ENCODE measurements around the gene TMEM222. TPM values are rescaled to one million over a fixed set of nuclear protein-coding genes. Genes with fewer than 3 reads are reported as not detected.
"Not testable (repeated sequence)": the region's sequence is repeated elsewhere in the genome, so short reads cannot be mapped to it uniquely, and the experiment has no call there.

TMEM222 gene
- polyA plus RNA-seq (2012; ENCODE audit: insufficient read depth, insufficient read length, low read depth) = 71.8 TPM

GRCh38 chr1:27321813-27322568 is at the start of gene TMEM222:
TSS of gene TMEM222 (plus strand) at chr1:27322163. CDS start at chr1:27322198, 35 bp downstream.
- no peaks in the 10 kb centered on the region for H3K27me3 ChIP-seq
- H3K4me1 ChIP-seq = no peaks in the 10 kb centered on the region
- TF ChIP-seq CTCF (IDR thresholded peaks at IDR 0.05; ENCODE audit: low read depth, low read length) = no peak
- 0 out of 2 replicates have a peak, but pooled peaks cover 3% of the 10 kb centered on the region for H3K36me3 ChIP-seq
- H3K9me3 ChIP-seq = no peaks in the 10 kb centered on the region
- DNase-seq = peak; percentile 93
- peak within 1 kb of the TSS; percentile 96 for H3K4me3 ChIP-seq (ENCODE audit: low read depth, low read length)

GRCh38 chr1:27274204-27274603 is 47.8 kb upstream of the TMEM222 start:
- DNase-seq = no peak
- TF ChIP-seq CTCF (IDR thresholded peaks at IDR 0.05; ENCODE audit: low read depth, low read length) = no peak
- H3K27me3 ChIP-seq = no peaks in the 10 kb centered on the region

GRCh38 chr1:27275696-27276095 is 46.3 kb upstream of the TMEM222 start:
- DNase-seq = no peak
- Histone ChIP-seq H3K4me3 (ENCODE audit: low read depth, low read length) (no peak overlapping the region), H3K36me3 (no peaks in the 10 kb centered on the region), H3K4me1 (no peaks in the 10 kb centered on the region), H3K9me3 (no peaks in the 10 kb centered on the region), H3K27me3 (no peaks in the 10 kb centered on the region)
- TF ChIP-seq CTCF (IDR thresholded peaks at IDR 0.05; ENCODE audit: low read depth, low read length) = no peak

More at GRCh38 chr1:27274204-27274603, 47.8 kb upstream of the TMEM222 start:
- H3K9me3 ChIP-seq = no peaks in the 10 kb centered on the region
- no peaks in the 10 kb centered on the region for H3K4me1 ChIP-seq
- no peak overlapping the region for H3K4me3 ChIP-seq (ENCODE audit: low read depth, low read length)
- H3K36me3 ChIP-seq = no peaks in the 10 kb centered on the region

- no peaks in the 10 kb centered on the region for H3K27me3 ChIP-seq
- no peaks in the 10 kb centered on the region for H3K9me3 ChIP-seq
- H3K4me3 ChIP-seq (ENCODE audit: low read depth, low read length) = no peak overlapping the region
- H3K4me1 ChIP-seq = no peaks in the 10 kb centered on the region
- no peaks in the 10 kb centered on the region for H3K36me3 ChIP-seq
- TF ChIP-seq CTCF (IDR thresholded peaks at IDR 0.05; ENCODE audit: low read depth, low read length) = peak; percentile 65
- DNase-seq = peak; percentile 82
Measured at GRCh38 chr1:27284425-27285273, 37.3 kb upstream of the TMEM222 start.

GRCh38 chr1:27285274-27285660 is 36.7 kb upstream of the TMEM222 start:
- Histone ChIP-seq H3K4me3 (ENCODE audit: low read depth, low read length) (no peak overlapping the region), H3K36me3 (no peaks in the 10 kb centered on the region), H3K9me3 (no peaks in the 10 kb centered on the region), H3K27me3 (no peaks in the 10 kb centered on the region), H3K4me1 (no peaks in the 10 kb centered on the region)
- no peak for DNase-seq
- TF ChIP-seq CTCF (IDR thresholded peaks at IDR 0.05; ENCODE audit: low read depth, low read length) = no peak

- not testable (repeated sequence) for DNase-seq; H3K27me3 ChIP-seq; H3K36me3 ChIP-seq; H3K4me1 ChIP-seq; H3K9me3 ChIP-seq; H3K4me3 ChIP-seq (ENCODE audit: low read depth, low read length)
Measured at GRCh38 chr1:27285821-27286220, 36.1 kb upstream of the TMEM222 start.

GRCh38 chr1:27289125-27289524 is 32.8 kb upstream of the TMEM222 start:
- H3K27me3 ChIP-seq; H3K4me3 ChIP-seq (ENCODE audit: low read depth, low read length); DNase-seq; H3K36me3 ChIP-seq; H3K4me1 ChIP-seq; H3K9me3 ChIP-seq: not testable (repeated sequence)

Measured in BE2C (cell line).